HG03432 (cell line): Measurements from ENCODE around the gene FRG2C.
"Not testable (repeated sequence)": the region's sequence is repeated elsewhere in the genome, so short reads cannot be mapped to it uniquely, and the experiment has no call there.

ENCODE experiments used
- ATAC-seq: cut with Tn5 transposase; IDR thresholded peaks from one replicate; pipeline ENCODE4 v1.9.1; 2021; ENCODE audit warnings: mild to moderate bottlenecking, moderate library complexity; ENCODE audit not compliant: unreplicated experiment

The FRG2C gene

GRCh38 chr3:75669348-75670297 lies 5.5 kb downstream of the FRG2C start:
- ATAC-seq = peak; percentile 44

- not testable (repeated sequence) for ATAC-seq
Measured at GRCh38 chr3:75670298-75671286, 6.5 kb downstream of the FRG2C start.

GRCh38 chr3:75671287-75672139 lies 7.4 kb downstream of the FRG2C start:
- ATAC-seq = not testable (repeated sequence)

GRCh38 chr3:75672140-75672775 lies 8.1 kb downstream of the FRG2C start:
- not testable (repeated sequence) for ATAC-seq

- not testable (repeated sequence) for ATAC-seq
Measured at GRCh38 chr3:75683965-75684364, 19.8 kb downstream of the FRG2C start.

GRCh38 chr3:75687323-75687722 lies 23.2 kb downstream of the FRG2C start:
- no peak for ATAC-seq

GRCh38 chr3:75692061-75692460 lies 27.9 kb downstream of the FRG2C start:
- ATAC-seq = no peak
